ENCODE data around the gene FOXO6.

The FOXO6 gene

DNA sequence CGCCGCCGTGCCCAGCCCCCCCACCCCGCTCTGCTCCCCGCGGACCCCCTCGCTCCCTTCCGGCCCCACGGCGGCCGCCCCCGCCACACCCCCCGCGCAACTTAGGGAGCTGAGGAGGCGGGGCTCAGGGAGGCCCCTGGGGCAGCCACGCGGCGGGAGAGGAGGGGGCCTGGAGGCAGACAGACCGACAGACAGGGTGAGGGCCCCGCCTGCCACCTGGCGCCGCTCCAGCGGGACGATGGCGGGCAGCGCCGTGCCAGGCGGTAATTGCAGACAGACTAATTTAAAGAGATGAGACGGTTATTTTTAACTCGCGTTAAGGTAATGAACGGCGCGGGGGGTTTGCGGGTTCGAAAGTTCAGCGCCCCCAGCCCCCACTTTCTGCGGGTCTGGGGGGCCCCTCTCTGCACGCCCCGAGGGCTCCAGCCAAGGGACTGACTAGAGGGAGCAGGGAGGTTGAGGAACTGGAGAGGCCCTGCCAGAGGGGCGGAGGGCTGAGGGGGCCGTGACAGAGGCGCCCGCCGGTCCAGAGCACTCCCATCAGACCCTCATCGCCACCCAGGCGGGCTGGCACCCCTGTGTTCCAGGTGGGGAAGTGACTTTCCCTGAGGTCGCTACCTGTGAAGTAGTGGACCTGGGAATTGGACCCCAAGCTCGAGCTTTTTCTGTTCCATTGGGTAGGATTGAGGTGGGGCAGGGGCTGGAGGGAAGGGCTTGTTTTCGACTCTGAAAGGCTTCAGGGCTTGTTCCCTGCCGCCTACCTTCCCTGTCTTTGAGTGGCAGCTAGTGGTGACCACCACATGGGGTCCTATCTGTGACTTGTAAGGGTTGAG is 5.4 kb downstream of the FOXO6 start:
- no peak for DNase-seq (ENCODE audit: low spot score)

DNA sequence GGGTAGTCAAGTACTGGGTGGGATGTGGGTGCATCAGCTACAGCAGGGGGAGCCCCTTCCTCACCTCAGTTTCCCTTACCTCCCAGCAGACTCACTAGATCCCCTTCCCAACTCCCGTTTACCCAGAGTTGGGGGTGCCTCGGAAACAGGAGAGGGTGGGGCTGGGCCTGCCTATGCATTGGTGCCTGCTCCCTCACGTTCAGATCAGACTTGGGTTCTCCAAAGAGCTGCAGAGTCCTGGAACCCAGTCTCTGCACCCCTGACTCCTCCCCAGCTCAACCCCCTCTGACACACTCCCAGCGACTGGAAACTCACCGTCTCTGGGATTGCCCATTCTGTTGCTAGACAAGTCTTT is 6.0 kb downstream of the FOXO6 start:
- DNase-seq (ENCODE audit: low spot score): no peak

DNA sequence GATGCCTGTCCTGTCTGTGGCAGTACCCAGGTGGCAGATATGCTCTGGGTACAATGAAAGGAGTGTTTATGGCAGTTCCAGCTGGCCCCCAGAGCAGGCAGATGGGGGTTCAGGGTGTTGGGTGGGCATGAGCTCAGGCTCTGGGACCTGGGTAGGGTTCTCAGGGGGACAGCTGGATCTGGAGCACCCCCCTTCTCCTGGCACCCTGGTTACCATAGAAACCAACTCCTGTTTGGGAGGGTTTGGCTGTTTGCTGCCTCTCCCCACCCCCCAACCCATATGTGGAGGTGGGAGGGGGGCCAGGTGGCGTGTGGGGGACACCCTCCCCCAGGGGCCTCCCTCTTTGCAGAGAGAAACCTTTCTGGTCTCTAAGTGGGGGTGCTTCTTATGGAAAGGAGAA is 7.1 kb downstream of the FOXO6 start:
- no peak for DNase-seq (ENCODE audit: low spot score)

DNA sequence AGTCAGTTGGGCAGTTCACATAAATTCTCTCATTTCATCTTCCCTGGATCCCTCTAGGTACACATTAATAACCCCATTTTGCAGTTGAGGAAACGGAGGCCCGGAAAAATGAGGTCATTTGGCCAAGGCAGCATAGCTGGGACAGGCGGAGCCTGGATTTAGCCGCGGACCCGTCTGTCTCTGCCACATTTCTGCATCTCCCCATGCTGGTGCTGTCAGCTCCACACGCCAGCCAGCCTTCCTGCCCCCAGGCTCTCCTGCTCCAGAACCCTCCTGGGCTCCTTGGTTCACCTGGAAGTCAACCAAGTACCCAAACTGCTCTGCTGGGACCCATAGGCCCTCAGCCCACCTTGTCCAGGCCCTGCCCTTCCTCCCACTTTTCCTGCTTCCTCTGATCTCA is 7.6 kb downstream of the FOXO6 start:
- no peak for DNase-seq (ENCODE audit: low spot score)

DNA sequence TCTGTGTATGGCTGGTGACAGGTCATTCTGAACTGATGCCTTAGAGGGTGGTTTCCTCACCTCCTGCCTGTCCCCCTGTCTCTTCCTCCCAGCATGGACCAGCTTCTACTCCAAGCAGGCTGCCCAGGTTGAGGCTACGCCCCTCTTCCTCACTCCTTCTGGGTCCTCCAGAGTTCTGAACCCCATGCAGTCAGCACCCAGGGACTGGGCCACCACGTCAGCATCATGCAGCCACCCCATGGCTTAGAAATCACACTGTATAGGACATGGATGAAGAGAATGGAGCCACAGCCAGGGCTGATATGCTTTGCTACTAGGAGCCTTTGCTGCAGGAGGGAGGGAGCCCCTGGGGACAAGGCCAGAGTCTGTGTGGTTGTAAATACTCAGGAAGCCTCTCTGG is 8.3 kb downstream of the FOXO6 start:
- no peak for DNase-seq (ENCODE audit: low spot score)

DNA sequence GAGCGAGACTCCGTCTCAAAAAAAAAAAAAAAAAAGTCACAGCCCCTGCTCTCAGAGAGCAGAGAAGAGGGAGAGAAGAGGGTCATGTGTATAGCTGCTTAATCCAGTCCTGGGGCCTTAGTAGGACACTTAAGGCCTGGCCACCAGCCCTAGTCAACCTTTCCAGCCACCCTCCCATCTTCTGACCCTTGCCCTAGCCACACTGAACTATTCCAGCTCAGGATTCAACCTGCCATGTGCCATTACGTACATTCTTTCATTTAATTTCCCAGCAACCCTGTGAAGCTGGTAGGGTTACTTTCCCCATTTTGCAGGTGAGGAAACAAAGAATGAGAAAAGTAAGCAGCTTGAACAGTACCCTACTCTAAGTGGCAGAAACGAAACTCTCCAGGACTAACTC is 9.0 kb downstream of the FOXO6 start:
- DNase-seq (ENCODE audit: low spot score): no peak

DNA sequence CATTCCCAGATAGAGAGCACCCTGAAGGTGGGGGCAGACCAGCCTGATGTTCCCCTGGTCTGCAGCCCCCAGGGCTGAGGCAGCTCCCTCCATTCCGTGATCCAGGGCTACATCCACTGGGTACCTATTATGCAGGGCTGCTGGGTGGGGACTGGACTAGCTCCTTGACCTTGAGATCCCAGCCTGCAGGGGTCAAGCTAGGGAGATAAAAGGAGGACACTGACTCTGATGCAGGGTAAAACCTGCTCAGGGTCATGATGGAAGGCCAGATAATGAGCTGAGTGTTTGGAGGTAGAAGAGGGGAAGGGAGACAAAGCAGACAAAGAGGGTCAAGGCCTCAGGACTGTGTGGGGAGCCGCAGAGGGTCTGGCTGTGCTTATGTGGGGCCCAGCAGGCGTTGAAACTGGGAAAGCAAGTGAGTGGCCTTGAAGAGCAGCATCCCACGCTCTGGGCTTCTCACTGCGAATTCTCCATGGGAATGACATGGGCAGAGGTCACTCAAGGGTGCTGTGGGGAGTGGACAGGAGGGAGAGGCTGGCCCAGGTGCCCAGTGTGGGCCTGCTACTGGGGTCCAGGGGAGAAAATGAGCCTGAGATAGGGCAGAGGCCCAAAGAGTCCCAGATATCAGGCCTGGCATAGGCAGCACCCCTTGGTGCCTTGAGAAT is 9.7 kb downstream of the FOXO6 start:
- DNase-seq (ENCODE audit: low spot score): no peak

DNA sequence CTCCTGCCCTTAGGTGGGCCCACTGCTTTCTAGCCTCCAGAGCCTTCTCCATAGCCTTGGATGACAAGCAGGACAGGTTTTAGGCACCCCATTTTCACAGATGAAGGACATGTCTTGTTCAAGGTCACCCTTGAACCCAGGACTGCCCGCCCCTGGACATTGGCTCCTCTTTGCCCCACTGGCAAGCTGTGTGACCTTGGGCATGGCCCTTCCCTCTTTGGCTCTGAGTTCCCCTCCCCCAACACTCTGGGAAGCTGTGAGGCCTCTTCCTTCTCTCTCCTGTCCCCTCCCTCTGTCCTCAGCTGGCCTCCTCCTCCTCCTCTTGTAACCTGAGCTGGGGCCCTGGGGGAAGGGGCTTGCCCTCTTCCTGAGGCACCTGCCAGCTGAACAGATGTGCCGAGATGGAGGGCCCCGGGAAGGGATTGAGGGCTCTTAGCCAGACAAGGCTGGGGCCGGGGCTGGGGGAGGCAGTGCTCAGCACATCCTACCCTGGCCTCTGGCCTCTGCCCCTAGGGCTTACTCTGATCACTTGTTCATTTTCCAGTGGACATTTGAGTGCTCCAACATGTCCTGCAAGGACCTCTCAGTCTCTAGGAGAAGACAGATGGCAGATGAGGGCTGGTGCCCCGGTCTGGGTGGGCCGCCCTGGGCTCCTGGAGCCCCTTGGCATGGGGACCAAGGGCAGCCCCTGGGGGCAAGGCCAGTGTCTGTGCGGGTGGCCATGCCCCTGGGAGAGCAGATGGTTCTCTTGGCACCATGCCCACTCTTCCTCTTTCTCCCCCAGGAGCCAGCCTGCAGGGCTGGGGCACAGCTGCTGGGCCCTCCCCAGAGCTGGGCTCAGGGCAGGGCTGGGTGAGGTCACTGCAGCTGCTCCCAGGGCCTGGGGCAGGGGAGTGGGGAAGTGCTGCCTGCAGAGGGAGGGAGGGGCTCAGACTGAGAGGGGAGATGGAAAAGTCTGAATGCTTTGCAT is 10.7 kb downstream of the FOXO6 start:
- DNase-seq (ENCODE audit: low spot score): no peak

DNA sequence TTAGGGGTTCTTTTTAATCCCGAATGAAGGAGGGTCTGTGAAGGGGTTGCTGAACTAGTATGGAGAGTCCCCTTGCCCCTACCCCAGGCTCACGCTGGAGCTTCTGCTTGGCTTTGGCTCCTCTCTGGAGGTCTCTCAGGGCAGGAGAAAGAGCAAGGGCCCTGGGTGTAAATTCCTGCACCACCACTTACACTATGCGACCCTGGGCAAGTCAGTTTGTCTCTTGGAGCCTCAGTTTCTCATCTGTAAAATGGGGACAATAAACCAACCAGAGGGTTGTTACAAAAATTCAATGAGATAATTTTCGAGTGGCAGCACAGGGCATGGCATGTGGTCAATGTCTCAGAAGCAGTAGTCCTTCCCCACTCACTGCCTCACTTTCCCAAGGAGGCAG is 11.4 kb downstream of the FOXO6 start:
- DNase-seq (ENCODE audit: low spot score): no peak

DNA sequence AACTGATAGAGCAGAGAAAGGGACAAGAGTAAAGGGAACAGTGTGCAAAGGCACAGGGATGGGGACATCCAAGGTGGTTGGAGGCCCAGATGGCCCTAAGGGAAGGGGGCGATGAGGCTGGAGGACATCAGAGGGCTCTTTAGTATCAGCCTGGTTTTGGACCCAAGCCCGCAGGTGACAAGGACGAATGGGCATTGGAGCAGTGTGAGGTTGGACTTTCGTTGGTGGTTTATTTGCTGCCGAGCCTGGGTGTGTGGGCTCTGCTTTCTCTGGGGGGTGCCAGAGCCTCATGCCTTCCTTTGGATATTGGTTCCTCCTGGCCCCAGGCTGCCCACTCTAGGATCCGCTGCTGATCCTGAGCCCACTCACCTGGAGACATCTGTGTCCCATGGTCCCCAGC is 12.1 kb downstream of the FOXO6 start:
- DNase-seq (ENCODE audit: low spot score): no peak

DNA sequence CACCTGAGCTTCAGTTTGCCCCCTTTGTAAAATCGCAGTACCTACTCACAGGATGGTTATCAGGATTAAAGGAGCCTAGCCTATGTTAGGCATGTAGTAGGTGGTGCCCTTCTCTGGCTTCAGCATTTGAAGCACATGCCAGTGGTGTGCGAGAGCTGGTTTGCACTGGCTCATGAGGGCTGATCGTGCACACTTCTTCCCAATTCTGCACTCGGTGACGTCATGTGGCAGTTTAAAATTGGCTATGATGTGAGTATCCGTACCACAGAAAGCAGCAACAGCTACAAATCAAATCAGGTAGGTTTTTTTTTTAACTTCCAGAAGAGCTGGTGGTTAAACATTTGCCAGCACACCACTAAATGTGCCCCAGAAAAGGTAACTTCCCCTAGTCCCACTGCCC is 13.5 kb downstream of the FOXO6 start:
- no peak for DNase-seq (ENCODE audit: low spot score)

DNA sequence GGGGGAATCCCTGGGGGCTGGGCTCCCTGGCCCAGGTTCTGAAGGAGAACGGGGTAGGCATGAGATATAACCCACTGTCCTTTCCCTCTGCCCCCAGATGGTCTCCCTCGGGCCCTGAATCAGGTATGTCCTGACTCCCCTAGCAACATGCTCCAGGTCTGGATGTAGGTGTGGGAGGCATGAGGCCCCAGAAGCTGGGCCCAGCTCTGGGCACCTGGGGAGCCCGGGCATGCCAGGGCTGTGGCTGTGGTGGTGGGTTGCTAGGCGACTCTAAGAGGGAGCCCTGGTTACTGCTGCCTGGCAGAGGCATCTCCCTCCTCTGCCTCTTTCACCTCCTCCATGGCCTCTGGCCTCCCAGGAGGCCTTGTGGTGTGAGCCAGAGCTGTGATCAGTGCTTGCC is 16.2 kb downstream of the FOXO6 start:
- DNase-seq (ENCODE audit: low spot score): no peak

DNA sequence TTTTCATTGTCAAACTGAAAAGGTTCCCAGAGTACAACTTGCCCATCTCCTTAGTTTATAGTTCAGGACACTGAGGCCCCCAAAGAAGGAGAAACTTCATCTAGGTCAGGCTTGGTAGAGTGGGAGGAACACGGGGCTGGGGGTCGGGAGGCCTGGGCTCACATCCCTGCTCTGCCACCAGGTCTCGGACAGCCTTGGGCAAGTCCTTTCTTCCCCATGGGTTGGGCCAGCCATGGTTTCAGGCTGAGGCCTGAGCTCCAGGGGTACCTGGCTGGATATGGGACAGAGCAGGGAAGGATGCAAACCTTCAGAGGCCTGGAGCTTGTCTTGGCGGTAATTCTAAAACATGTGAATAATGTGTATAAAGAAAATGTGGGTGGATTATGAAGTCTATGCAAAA is 17.0 kb downstream of the FOXO6 start:
- DNase-seq (ENCODE audit: low spot score): no peak

DNA sequence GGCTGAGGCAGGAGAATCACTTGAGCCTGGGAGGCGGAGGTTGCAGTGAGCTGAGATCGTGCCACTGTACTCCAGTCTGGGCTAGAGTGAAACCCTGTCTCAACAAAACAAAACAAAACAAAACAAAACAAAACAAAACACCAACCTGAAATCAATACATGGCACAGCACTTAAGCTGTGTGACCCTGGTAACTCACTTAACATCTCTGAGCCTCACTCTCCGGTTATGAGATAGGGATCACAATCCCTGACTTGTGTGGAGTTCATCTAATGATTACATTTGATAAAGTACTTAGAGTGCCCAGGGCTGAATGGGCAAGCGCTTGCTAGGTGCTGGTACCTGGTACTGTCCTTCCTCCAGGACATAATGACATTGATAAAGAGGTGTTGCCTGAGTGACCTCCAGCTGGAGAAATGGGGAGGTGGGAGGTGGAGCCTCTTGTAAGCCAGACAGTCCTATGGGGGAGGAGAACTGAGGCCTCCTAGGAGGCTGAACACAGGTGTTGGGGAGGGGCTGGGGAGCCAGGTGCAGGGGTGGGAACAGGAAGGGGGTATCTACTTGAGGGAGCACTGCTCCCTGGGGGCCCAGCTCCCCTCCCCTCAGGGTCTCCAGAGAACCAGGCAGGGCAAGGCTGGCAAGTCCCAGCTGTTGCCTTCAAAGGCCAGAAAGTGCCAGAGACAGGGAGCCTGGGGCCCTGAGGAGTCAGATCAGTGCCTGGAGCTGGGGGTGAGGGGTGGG is 17.9 kb downstream of the FOXO6 start:
- no peak for DNase-seq (ENCODE audit: low spot score)

DNA sequence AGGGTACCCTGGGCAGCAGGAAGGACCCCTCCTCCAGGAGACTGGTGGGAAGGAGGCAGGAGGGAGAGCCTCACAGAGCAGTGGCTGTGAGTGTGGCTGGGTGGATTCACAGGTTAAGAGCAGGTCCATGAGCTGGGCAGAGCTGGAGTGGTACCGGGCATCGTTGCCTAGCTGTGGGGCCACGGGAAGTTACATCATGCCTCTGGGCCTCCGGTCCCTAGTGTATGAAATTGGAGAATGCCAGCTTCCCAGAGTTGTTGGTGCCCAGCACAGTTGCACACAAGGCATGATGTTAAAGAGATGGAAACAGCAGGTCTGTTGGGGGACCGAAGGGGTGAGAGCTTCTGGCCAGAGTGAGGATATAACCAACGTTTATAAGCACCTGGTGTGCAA is 18.5 kb downstream of the FOXO6 start:
- no peak for DNase-seq (ENCODE audit: low spot score)

DNA sequence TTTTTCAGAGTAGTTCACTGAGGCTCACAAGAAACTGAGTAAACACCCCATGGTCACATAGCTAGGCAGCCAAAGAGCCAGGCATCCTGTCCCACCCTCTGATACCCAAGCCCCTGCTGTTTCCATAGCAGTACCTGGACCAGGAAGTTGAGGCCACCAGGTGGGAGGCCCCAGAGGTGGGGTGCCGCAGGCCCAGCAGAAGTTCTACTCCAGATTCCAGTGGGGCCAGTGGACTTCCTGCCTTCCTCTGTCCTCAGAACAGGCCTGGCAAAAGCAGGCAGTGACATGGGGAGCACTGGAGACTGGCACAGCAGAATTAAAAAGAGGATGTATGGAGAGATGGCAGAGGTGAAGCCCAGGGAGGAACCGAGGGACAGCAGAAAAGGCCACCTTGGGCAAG is 19.0 kb downstream of the FOXO6 start:
- DNase-seq (ENCODE audit: low spot score): no peak

DNA sequence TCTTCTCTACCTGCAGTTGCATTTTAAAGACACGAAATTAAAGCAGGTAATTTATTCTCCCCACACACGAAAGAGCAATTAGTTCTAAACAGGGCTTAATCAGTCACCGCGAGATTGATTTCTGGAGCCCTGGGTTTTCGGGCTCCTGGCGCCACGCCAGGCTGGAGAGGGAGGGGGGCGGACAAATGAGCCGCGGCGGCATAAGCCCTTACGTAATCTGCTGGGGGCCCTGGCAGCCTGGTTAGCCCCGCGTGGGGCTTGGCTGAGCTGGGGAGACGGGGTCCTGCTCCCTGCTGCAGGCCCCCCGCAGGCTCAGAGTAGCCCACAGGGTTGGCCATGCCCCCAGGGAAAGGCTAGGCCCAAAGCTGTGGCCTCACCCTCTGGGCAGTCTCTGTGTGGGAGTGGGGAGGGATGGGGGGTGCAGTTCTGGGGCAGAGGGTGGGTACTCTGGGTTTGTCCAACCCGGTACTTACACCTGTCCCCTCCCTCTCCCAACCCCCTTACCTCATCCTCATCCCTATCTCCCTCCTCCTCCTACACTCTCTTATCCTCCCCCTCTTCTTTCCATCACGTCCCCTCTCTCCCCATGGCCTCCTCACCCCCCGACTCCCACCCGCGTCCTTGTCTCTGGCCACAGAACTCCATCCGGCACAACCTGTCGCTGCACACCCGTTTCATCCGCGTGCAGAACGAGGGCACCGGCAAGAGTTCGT is 19.9 kb downstream of the FOXO6 start:
- DNase-seq (ENCODE audit: low spot score): no peak

DNA sequence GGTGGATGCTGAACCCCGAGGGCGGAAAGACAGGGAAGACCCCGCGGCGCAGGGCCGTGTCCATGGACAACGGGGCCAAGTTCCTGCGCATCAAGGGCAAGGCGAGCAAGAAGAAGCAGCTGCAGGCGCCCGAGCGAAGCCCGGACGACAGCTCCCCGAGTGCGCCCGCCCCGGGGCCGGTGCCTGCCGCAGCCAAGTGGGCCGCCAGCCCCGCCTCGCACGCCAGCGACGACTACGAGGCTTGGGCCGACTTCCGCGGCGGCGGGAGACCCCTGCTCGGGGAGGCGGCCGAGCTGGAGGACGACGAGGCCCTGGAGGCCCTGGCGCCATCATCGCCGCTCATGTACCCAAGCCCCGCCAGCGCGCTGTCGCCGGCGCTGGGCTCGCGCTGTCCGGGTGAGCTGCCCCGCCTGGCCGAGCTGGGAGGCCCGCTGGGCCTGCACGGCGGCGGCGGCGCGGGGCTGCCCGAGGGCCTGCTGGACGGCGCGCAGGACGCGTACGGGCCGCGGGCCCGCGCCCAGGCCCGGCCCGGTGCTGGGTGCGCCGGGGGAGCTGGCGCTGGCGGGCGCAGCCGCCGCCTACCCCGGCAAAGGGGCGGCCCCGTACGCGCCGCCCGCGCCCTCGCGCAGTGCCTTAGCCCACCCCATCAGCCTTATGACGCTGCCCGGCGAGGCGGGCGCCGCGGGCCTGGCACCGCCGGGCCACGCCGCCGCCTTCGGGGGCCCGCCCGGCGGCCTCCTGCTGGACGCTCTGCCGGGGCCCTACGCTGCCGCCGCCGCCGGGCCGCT is 20.7 kb downstream of the FOXO6 start:
- DNase-seq (ENCODE audit: low spot score): peak; percentile 56

DNA sequence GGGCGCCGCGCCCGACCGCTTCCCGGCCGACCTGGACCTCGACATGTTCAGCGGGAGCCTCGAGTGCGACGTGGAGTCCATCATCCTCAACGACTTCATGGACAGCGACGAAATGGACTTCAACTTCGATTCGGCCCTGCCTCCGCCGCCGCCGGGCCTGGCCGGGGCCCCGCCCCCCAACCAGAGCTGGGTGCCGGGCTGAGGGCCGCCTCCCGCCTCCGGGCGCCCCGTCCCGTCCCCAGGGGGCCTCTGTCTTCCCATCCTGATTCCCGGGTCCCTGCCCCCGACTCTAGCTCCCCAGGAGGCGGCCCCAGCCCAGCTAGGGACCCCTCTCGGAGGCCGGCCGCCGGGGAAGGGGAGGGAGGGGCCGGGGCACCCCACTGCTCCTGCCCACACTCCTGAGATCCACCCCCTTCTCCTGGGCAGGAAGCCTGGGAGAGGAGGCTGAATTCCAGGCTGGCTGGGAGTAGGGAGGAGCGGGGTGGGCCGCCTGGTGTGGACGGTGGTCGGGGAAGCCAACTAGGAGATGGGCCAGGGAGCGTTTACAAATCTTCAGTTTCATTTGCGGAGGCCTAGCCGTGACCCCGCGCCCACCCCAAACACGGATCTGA is 21.4 kb downstream of the FOXO6 start:
- peak; percentile 46 for DNase-seq (ENCODE audit: low spot score)

All from SW480 (cell line).